ENCODE results near the gene KRTAP20-4. TPM values are rescaled to one million over a fixed set of nuclear protein-coding genes. Genes with fewer than 3 reads are reported as not detected.

The KRTAP20-4 gene
- total RNA-seq, 1 donor from 2014 or later, result not detected

- no peaks in the 10 kb centered on the region for H3K4me1 Mint-ChIP-seq (ENCODE audit: unreplicated experiment)
- TF ChIP-seq CTCF (IDR thresholded peaks at IDR 0.05; ENCODE audit: unreplicated experiment), result no peak
- no peak for DNase-seq (ENCODE audit: low spot score)
- no peaks in the 10 kb centered on the region for H3K27me3 Mint-ChIP-seq (ENCODE audit: unreplicated experiment)
- H3K27ac Mint-ChIP-seq (ENCODE audit: unreplicated experiment), result no peak overlapping the region
- peaks cover 15% of the 10 kb centered on the region for H3K36me3 Mint-ChIP-seq (ENCODE audit: low read depth, unreplicated experiment)
- no peak overlapping the region for H3K4me3 Mint-ChIP-seq (ENCODE audit: unreplicated experiment)
- peaks cover 8% of the 10 kb centered on the region for H3K9me3 Mint-ChIP-seq (ENCODE audit: unreplicated experiment)
These were observed 2.9 kb downstream of the KRTAP20-4 start for GRCh38 chr21:30623362-30623761.

- Mint-ChIP-seq H3K27ac (ENCODE audit: unreplicated experiment) (no peak overlapping the region), H3K27me3 (ENCODE audit: unreplicated experiment) (no peaks in the 10 kb centered on the region), H3K36me3 (ENCODE audit: low read depth, unreplicated experiment) (peaks cover 15% of the 10 kb centered on the region), H3K4me3 (ENCODE audit: unreplicated experiment) (no peak overlapping the region), H3K9me3 (ENCODE audit: unreplicated experiment) (peaks cover 8% of the 10 kb centered on the region), H3K4me1 (ENCODE audit: unreplicated experiment) (no peaks in the 10 kb centered on the region)
- no peak for DNase-seq (ENCODE audit: low spot score)
- no peak for TF ChIP-seq CTCF (IDR thresholded peaks at IDR 0.05; ENCODE audit: unreplicated experiment)
These were observed 5.2 kb downstream of the KRTAP20-4 start for GRCh38 chr21:30625449-30626165.

GRCh38 chr21:30628109-30628508, 7.7 kb downstream of the KRTAP20-4 start:
- Mint-ChIP-seq H3K9me3 (ENCODE audit: unreplicated experiment) (peaks cover 8% of the 10 kb centered on the region), H3K27ac (ENCODE audit: unreplicated experiment) (no peak overlapping the region), H3K4me3 (ENCODE audit: unreplicated experiment) (no peak overlapping the region), H3K36me3 (ENCODE audit: low read depth, unreplicated experiment) (peaks cover 15% of the 10 kb centered on the region), H3K4me1 (ENCODE audit: unreplicated experiment) (no peaks in the 10 kb centered on the region), H3K27me3 (ENCODE audit: unreplicated experiment) (no peaks in the 10 kb centered on the region)
- no peak for DNase-seq (ENCODE audit: low spot score)
- TF ChIP-seq CTCF (IDR thresholded peaks at IDR 0.05; ENCODE audit: unreplicated experiment), result no peak

GRCh38 chr21:30629200-30629599, 8.8 kb downstream of the KRTAP20-4 start:
- DNase-seq (ENCODE audit: low spot score), result no peak
- no peak overlapping the region for H3K4me3 Mint-ChIP-seq (ENCODE audit: unreplicated experiment)
- H3K4me1 Mint-ChIP-seq (ENCODE audit: unreplicated experiment), result no peaks in the 10 kb centered on the region
- no peaks in the 10 kb centered on the region for H3K27me3 Mint-ChIP-seq (ENCODE audit: unreplicated experiment)
- no peak overlapping the region for H3K27ac Mint-ChIP-seq (ENCODE audit: unreplicated experiment)
- H3K36me3 Mint-ChIP-seq (ENCODE audit: low read depth, unreplicated experiment), result peaks cover 15% of the 10 kb centered on the region
- no peak for TF ChIP-seq CTCF (IDR thresholded peaks at IDR 0.05; ENCODE audit: unreplicated experiment)
- H3K9me3 Mint-ChIP-seq (ENCODE audit: unreplicated experiment), result peaks cover 8% of the 10 kb centered on the region

GRCh38 chr21:30634906-30635305, 14.5 kb downstream of the KRTAP20-4 start, which contains the start of gene KRTAP20-2:
Gene KRTAP20-2 (plus strand): TSS chr21:30635206. CDS start chr21:30635264, 58 bp downstream.
- H3K9me3 Mint-ChIP-seq (ENCODE audit: unreplicated experiment), result no peaks in the 10 kb centered on the region
- no peak for DNase-seq (ENCODE audit: low spot score)
- no peak within 1 kb of the TSS for H3K27ac Mint-ChIP-seq (ENCODE audit: unreplicated experiment)
- no peak for TF ChIP-seq CTCF (IDR thresholded peaks at IDR 0.05; ENCODE audit: unreplicated experiment)
- no peak within 1 kb of the TSS for H3K4me3 Mint-ChIP-seq (ENCODE audit: unreplicated experiment)
- no peaks in the 10 kb centered on the region for H3K27me3 Mint-ChIP-seq (ENCODE audit: unreplicated experiment)
- H3K4me1 Mint-ChIP-seq (ENCODE audit: unreplicated experiment), result no peaks in the 10 kb centered on the region
- no peaks in the 10 kb centered on the region for H3K36me3 Mint-ChIP-seq (ENCODE audit: low read depth, unreplicated experiment)
